22Rv1 (cell line): ENCODE results near the gene GABPB1.

Experiments used
- ZFX ChIP-seq: fragments of 450-650 bp; IDR thresholded peaks from 2 replicates; pipeline ENCODE4 v1.6.1; 2017; ENCODE audit warnings: antibody characterized with exemption, borderline replicate concordance
- TF ChIP-seq, protein P1 (sequence below): fragments of 450-650 bp; IDR thresholded peaks from 2 replicates; pipeline ENCODE4 v1.5.1; 2017; ENCODE audit warnings: mild to moderate bottlenecking

DNA sequence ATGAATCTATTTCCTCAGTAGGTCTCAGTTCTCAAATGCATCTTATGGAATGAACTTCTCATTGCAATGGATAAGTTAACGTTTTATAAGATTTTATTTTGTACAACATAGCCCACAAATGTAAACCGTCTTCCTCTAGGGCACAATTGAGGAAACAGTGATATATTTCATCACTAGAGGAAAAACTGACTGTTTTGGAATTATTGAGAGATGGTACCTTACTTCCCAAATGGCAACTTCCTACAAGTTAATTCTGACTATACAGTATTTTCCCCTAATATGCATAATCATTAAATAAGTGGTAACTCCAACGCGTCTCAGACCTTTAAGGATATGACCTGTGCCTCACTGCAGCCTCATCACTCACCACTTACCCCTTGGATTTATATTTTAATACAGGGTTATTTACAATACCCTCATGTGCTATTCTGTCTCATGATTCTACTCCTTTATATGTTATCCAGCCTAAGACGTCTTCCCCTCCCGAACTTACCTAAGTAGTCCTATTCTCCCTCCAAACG lies 13.3 kb downstream of the GABPB1 start:
- TF ChIP-seq, protein P1, sequence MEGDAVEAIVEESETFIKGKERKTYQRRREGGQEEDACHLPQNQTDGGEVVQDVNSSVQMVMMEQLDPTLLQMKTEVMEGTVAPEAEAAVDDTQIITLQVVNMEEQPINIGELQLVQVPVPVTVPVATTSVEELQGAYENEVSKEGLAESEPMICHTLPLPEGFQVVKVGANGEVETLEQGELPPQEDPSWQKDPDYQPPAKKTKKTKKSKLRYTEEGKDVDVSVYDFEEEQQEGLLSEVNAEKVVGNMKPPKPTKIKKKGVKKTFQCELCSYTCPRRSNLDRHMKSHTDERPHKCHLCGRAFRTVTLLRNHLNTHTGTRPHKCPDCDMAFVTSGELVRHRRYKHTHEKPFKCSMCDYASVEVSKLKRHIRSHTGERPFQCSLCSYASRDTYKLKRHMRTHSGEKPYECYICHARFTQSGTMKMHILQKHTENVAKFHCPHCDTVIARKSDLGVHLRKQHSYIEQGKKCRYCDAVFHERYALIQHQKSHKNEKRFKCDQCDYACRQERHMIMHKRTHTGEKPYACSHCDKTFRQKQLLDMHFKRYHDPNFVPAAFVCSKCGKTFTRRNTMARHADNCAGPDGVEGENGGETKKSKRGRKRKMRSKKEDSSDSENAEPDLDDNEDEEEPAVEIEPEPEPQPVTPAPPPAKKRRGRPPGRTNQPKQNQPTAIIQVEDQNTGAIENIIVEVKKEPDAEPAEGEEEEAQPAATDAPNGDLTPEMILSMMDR: no peak
- TF ChIP-seq ZFX: no peak
